Naive thymus-derived CD8-positive, alpha-beta T cell (primary cell): ENCODE results near the gene SLC1A2. TPM values are rescaled to one million over a fixed set of nuclear protein-coding genes. Genes with fewer than 3 reads are reported as not detected.

Experiments used
- ATAC-seq, 2 donors: fragments of 150-1000 bp; cut with Tn5 transposase in 1 of 2; sonication (Bioruptor Pico), chemical (Tn5 transposase) in 1 of 2; 1 replicate in 1 of 2; 2 replicates in 1 of 2; pipeline ENCODE4 v1.10.0; 2021; ENCODE audit warnings: mild to moderate bottlenecking in 2 of 2, moderate library complexity in 2 of 2
- POLR2A ChIA-PET: fragments of 350-600 bp; sonication (Branson Sonifier 250); formaldehyde crosslinking; loops from one replicate; lab custom pipeline; 2021; ENCODE audit warnings: antibody characterized with exemption; lab: Charles Lee
- DNase-seq, 10 donors: peaks; one replicate each; pipeline versions ENCODE4 v3.0.0 to v3.0.0-alpha.2; 2020 to 2022
- H3K27ac Mint-ChIP-seq, 10 donors: one replicate each; pipeline ENCODE4 v1.8.0; 2020 to 2022; ENCODE audit warnings: mild to moderate bottlenecking in 10 of 10, mixed read lengths in 10 of 10, moderate library complexity in 4 of 10, inconsistent platforms in 1 of 10
- H3K27me3 Mint-ChIP-seq, 5 donors: one replicate each; pipeline ENCODE4 v1.8.0; 2021 to 2022; ENCODE audit warnings: mixed read lengths in 5 of 5
- H3K36me3 Mint-ChIP-seq, 3 donors: one replicate each; pipeline ENCODE4 v1.8.0; 2020 to 2022; ENCODE audit warnings: mixed read lengths in 3 of 3, mild to moderate bottlenecking in 2 of 3, inconsistent platforms in 1 of 3
- H3K4me1 Mint-ChIP-seq, 4 donors: one replicate each; pipeline ENCODE4 v1.8.0; 2021 to 2022; ENCODE audit warnings: mixed read lengths in 4 of 4
- H3K4me3 Mint-ChIP-seq, 10 donors: one replicate each; pipeline ENCODE4 v1.8.0; 2020 to 2022; ENCODE audit warnings: mild to moderate bottlenecking in 10 of 10, mixed read lengths in 10 of 10, moderate library complexity in 6 of 10, inconsistent platforms in 1 of 10
- H3K9me3 Mint-ChIP-seq, 9 donors: one replicate each; pipeline ENCODE4 v1.8.0; 2020 to 2022; ENCODE audit warnings: mixed read lengths in 9 of 9, mild to moderate bottlenecking in 3 of 9, inconsistent platforms in 1 of 9, moderate library complexity in 1 of 9
- polyA plus RNA-seq, 3 donors: library from polyadenylated mRNA; unstranded; fragments of 300-500 nt; fragmentation: Illumina TruSeq; gene quantifications; one replicate each; pipeline ENCODE4 v1.2.3, GENCODE V29; 2021
- total RNA-seq, 8 experiments: library from RNA in 2 of 8; stranded (reverse) in 2 of 8; gene quantifications; one replicate each; pipeline ENCODE4 v1.2.3 and lab custom pipeline; 2021 to 2026

The SLC1A2 gene
- total and polyA plus RNA-seq, 5 experiments from 2014 or later: 0.07 to 0.44 TPM; not detected in 3

GRCh38 chr11:35354644-35355043 is 64.7 kb downstream of the SLC1A2 start:
- ATAC-seq (no peak), DNase-seq (no peak)
- H3K4me1 Mint-ChIP-seq: peaks cover 4 to 15% (median 13%) of the 10 kb centered on the region in 4 donors
- no peaks in the 10 kb centered on the region for H3K36me3 Mint-ChIP-seq
- no peaks in the 10 kb centered on the region for H3K9me3 Mint-ChIP-seq
- POLR2A ChIA-PET: no interaction called here
- no peaks in the 10 kb centered on the region for H3K27me3 Mint-ChIP-seq
- H3K27ac Mint-ChIP-seq: no peak overlapping the region
- H3K4me3 Mint-ChIP-seq: no peak overlapping the region

DNA sequence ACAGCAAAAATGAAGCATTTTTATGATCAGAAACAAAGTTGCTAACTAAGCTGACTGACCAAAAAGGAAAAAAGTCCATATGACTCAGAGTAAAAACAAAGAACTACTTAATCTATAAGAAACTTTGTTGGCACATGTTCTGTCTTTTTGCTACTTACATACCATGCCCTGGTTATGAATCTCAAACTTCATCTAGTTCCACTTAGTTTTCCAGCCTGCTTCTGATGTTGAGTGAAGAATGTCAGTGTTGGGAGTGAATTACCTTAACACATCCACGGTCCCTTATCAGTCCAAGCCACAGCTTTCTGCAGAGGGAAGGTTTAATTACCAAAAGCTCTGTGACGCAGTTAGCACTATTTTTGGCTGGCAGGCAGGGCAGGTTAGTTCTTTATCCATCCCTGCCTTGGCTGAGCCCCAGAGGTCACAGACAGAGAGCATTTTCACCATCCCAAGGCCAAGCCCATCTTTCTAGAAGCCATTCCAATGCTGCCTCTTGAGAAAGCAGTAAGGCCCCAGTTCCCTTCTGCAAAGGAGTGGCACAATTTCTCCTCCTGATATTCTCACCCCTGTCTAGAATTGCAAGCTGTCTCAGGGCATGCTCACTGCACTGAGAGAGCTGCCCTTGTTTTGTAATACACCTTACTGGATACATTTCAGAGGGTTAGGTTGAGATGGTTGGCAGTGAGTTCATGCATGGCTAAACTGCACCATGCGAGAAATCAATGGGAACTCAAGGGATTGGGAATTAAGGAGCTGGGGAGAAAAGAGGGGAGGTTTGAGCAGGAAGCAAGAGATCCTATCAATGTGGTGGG is 67.1 kb downstream of the SLC1A2 start:
- Mint-ChIP-seq H3K4me1 (peaks cover 14 to 31% (median 28%) of the 10 kb centered on the region in 4 donors), H3K9me3 (no peaks in the 10 kb centered on the region), H3K27me3 (no peaks in the 10 kb centered on the region), H3K27ac (no peak overlapping the region), H3K36me3 (no peaks in the 10 kb centered on the region), H3K4me3 (no peak overlapping the region)
- ATAC-seq (no peak), DNase-seq (no peak)
- POLR2A ChIA-PET: no interaction called here

- Mint-ChIP-seq H3K9me3 (no peaks in the 10 kb centered on the region), H3K27me3 (no peaks in the 10 kb centered on the region), H3K4me3 (peak overlapping the region in 8 of 10 donors; percentile 26 to 88 (median 76)), H3K36me3 (no peaks in the 10 kb centered on the region), H3K27ac (peak overlapping the region in 9 of 10 donors; percentile 37 to 97 (median 90)), H3K4me1 (peaks cover 24 to 43% (median 38%) of the 10 kb centered on the region in 4 donors)
- peak in 1 of 2 donors; percentile 33 for ATAC-seq
- DNase-seq: no peak
- POLR2A ChIA-PET: interaction anchor here (1.0 to 2.9 kb wide), 2 partner anchors 10 to 12 kb away, joined by 3 to 10 read pairs; no protein-coding TSS in a partner anchor
These were observed 69.5 kb downstream of the SLC1A2 start for GRCh38 chr11:35349897-35350296.

DNA sequence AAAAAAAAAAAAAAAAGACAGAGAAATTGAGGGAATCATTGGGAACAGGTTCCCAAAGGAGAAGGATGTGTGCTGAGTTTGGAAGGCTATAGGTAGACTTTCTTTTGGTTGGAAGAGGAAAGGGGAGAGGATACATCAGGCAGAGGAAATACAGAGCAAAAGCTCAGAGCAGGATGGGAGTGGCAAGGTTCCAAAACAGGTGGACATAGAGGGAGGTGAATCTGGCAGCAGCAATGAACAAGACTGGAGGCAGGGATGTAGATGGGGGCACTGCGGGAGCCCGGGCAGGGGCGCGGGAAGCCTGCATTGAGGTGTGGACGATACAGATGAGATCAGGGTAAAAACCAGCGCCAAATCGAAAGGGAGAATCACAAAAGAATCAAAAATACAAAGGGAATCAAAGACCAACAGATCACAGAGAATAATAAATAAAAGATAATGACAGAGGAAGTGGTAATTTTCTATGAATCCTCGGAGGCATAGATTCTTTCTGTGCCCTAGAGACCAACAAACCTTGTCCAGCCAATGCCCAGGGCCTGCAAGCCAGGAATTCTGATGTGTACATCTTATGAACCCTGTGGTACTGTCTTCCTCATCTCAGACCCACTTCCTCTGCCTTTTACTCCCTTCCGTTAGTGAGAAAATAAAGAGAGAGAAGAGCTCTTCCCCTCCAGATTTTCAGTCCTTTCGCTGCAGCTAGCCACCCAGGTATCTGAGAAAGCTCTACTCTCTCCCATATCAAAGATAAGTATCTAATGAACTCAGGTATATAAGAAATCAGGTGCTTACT is 70.3 kb downstream of the SLC1A2 start:
- ATAC-seq (peak; percentile 46 to 56), DNase-seq (no peak)
- Mint-ChIP-seq H3K4me1 (peaks cover 24 to 48% (median 44%) of the 10 kb centered on the region in 4 donors), H3K36me3 (no peaks in the 10 kb centered on the region), H3K4me3 (peak overlapping the region; percentile 49 to 88 (median 74)), H3K27me3 (no peaks in the 10 kb centered on the region), H3K9me3 (no peaks in the 10 kb centered on the region), H3K27ac (peak overlapping the region; percentile 79 to 97 (median 90))
- POLR2A ChIA-PET: interaction anchor here (0.6 to 2.9 kb wide), 4 partner anchors 9 to 762 kb away, joined by 3 to 10 read pairs (median 6); no protein-coding TSS in a partner anchor

GRCh38 chr11:35347921-35348331 is 71.4 kb downstream of the SLC1A2 start:
- no peaks in the 10 kb centered on the region for H3K27me3 Mint-ChIP-seq
- no peaks in the 10 kb centered on the region for H3K36me3 Mint-ChIP-seq
- H3K4me3 Mint-ChIP-seq: peak overlapping the region in 2 of 10 donors; percentile 4 to 49
- POLR2A ChIA-PET: interaction anchor here (1.9 to 2.9 kb wide), 2 partner anchors 10 to 17 kb away, joined by 8 to 10 read pairs; no protein-coding TSS in a partner anchor
- peaks cover 27 to 60% (median 55%) of the 10 kb centered on the region in 4 donors for H3K4me1 Mint-ChIP-seq
- DNase-seq (no peak), ATAC-seq (no peak)
- H3K27ac Mint-ChIP-seq: peak overlapping the region in 5 of 10 donors; percentile 3 to 96 (median 88)
- no peaks in the 10 kb centered on the region for H3K9me3 Mint-ChIP-seq

- H3K4me1 Mint-ChIP-seq: peaks cover 29 to 65% (median 61%) of the 10 kb centered on the region in 4 donors
- H3K27ac Mint-ChIP-seq: peak overlapping the region in 6 of 10 donors; percentile 3 to 84 (median 19)
- ATAC-seq (no peak), DNase-seq (no peak)
- no peaks in the 10 kb centered on the region for H3K36me3 Mint-ChIP-seq
- POLR2A ChIA-PET: interaction anchor here (1.0 to 2.9 kb wide), 4 partner anchors 9 to 16 kb away, joined by 5 to 12 read pairs (median 9); no protein-coding TSS in a partner anchor
- peak overlapping the region in 1 of 10 donors; percentile 24 for H3K4me3 Mint-ChIP-seq
- no peaks in the 10 kb centered on the region for H3K27me3 Mint-ChIP-seq
- no peaks in the 10 kb centered on the region for H3K9me3 Mint-ChIP-seq
These were observed 72.0 kb downstream of the SLC1A2 start for GRCh38 chr11:35347173-35347878.

GRCh38 chr11:35346472-35347156 is 72.7 kb downstream of the SLC1A2 start:
- H3K4me1 Mint-ChIP-seq: peaks cover 29 to 71% (median 66%) of the 10 kb centered on the region in 4 donors
- no peaks in the 10 kb centered on the region for H3K9me3 Mint-ChIP-seq
- peak overlapping the region in 2 of 10 donors; percentile 24 to 59 for H3K4me3 Mint-ChIP-seq
- peak overlapping the region in 8 of 10 donors; percentile 2 to 60 (median 28) for H3K27ac Mint-ChIP-seq
- no peak for ATAC-seq
- no peaks in the 10 kb centered on the region for H3K27me3 Mint-ChIP-seq
- POLR2A ChIA-PET: interaction anchor here (1.0 to 2.9 kb wide), 2 partner anchors 11 to 15 kb away, joined by 5 to 12 read pairs; no protein-coding TSS in a partner anchor
- no peak for DNase-seq
- no peaks in the 10 kb centered on the region for H3K36me3 Mint-ChIP-seq

GRCh38 chr11:35344681-35345574 is 74.4 kb downstream of the SLC1A2 start:
- peak overlapping the region in 2 of 10 donors; percentile 34 to 55 for H3K4me3 Mint-ChIP-seq
- peaks cover 27 to 70% (median 61%) of the 10 kb centered on the region in 4 donors for H3K4me1 Mint-ChIP-seq
- H3K9me3 Mint-ChIP-seq: no peaks in the 10 kb centered on the region
- ATAC-seq: no peak
- no peaks in the 10 kb centered on the region for H3K27me3 Mint-ChIP-seq
- DNase-seq: no peak
- H3K36me3 Mint-ChIP-seq: no peaks in the 10 kb centered on the region
- peak overlapping the region in 3 of 10 donors; percentile 47 to 69 (median 60) for H3K27ac Mint-ChIP-seq
- POLR2A ChIA-PET: interaction anchor here (0.7 to 2.9 kb wide), 2 partner anchors 13 to 55 kb away, joined by 3 to 12 read pairs; no protein-coding TSS in a partner anchor

- H3K27me3 Mint-ChIP-seq: no peaks in the 10 kb centered on the region
- POLR2A ChIA-PET: no interaction called here
- peaks cover 17 to 52% (median 45%) of the 10 kb centered on the region in 4 donors for H3K4me1 Mint-ChIP-seq
- peak; percentile 33 to 68 for ATAC-seq
- peak overlapping the region in 8 of 10 donors; percentile 17 to 70 (median 32) for H3K4me3 Mint-ChIP-seq
- H3K9me3 Mint-ChIP-seq: peaks cover 0 to 9% (median 0%) of the 10 kb centered on the region in 9 donors
- H3K36me3 Mint-ChIP-seq: peaks cover 0 to 3% (median 0%) of the 10 kb centered on the region in 3 donors
- H3K27ac Mint-ChIP-seq: peak overlapping the region in 9 of 10 donors; percentile 19 to 90 (median 68)
- DNase-seq: peak in 4 of 10 donors; percentile 22 to 45 (median 35)
These were observed 76.2 kb downstream of the SLC1A2 start for GRCh38 chr11:35343033-35343598.

GRCh38 chr11:35340715-35341114 is 78.6 kb downstream of the SLC1A2 start:
- no peak for DNase-seq
- ATAC-seq: no peak
- peaks cover 0 to 4% (median 4%) of the 10 kb centered on the region in 3 donors for H3K36me3 Mint-ChIP-seq
- H3K27me3 Mint-ChIP-seq: no peaks in the 10 kb centered on the region
- peaks cover 0 to 15% (median 0%) of the 10 kb centered on the region in 9 donors for H3K9me3 Mint-ChIP-seq
- H3K27ac Mint-ChIP-seq: peak overlapping the region in 2 of 10 donors; percentile 9 to 57
- POLR2A ChIA-PET: interaction anchor here (0.5 to 0.9 kb wide), 2 partner anchors 9 to 886 kb away, joined by 3 read pairs; no protein-coding TSS in a partner anchor
- H3K4me1 Mint-ChIP-seq: peaks cover 11 to 43% (median 36%) of the 10 kb centered on the region in 4 donors
- no peak overlapping the region for H3K4me3 Mint-ChIP-seq
